IPS-NIHi11 (cell line): Measurements from ENCODE around the gene NME5.
"Not testable (repeated sequence)": the region's sequence is repeated elsewhere in the genome, so short reads cannot be mapped to it uniquely, and the experiment has no call there.

ENCODE experiments used
- DNase-seq: peaks from one replicate; pipeline ENCODE4 v3.0.0; 2012; ENCODE audit warnings: mixed read lengths, low spot score

Gene NME5, protein sequence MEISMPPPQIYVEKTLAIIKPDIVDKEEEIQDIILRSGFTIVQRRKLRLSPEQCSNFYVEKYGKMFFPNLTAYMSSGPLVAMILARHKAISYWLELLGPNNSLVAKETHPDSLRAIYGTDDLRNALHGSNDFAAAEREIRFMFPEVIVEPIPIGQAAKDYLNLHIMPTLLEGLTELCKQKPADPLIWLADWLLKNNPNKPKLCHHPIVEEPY

GRCh38 chr5:138138949-138139780, at the start of gene NME5:
Gene NME5, minus strand, starts transcription at chr5:138139428. Its CDS starts 648 bp downstream, at chr5:138138780.
- peak; percentile 83 for DNase-seq

DNA sequence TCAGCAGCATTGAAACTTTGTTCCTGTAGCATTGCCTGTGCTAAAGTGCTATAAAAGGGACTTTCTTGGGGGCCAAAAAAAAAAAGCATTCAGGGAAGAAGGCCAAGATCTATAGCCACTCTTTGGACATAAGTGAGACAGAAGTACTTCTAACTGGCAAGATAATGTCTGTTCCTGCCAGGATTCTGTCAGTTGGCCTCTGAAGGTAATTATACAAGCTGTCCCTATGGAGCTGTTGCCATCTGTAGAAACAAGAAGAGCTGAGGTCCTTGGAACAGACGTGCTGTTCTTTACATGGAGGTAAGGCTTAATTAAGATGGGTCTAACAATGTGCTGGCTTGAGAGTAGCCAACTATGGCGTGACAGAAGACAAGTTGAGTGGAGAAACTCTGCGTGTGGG, 49.4 kb upstream of the NME5 start:
- no peak for DNase-seq

DNA sequence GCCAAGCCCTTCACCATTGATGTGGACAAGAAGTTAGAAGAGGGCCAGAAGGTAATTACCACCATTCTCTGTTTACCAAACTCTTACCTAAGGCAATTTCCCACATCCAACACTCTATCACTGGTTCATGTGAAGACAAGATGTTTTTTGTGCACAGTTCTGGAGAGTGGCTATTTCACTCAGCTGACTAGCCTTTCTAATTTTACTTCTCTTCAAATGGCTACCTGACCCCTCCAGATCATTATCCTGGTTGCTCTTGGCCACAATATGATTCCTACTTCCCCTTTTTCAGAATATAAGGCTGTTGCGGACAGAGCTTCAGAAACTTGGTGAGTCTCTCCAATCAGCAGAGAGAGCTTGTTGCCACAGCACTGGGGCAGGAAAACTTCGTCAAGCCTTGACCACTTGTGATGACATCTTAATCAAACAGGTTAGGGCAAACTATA, 46.8 kb upstream of the NME5 start:
- DNase-seq = no peak

DNA sequence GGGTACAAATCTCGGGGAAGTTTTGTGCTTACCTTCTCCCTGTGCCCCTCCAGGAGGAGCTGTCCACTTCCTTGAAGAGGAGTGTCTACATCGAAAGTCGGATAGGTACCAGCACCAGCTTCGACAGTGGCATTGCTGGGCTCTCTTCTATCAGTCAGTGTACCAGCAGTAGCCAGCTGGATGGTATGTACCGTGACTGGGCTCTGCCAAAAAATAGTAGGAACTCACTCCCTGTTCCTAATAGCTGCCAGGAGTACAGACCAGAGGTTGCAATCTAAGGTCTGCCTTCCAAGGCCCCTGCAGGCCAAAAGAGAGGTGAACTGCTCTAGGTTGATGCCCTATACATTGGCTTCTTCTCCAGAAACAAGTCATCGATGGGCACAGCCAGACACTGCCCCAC, 43.6 kb upstream of the NME5 start:
- DNase-seq = no peak

- DNase-seq = no peak
Measured at GRCh38 chr5:138180841-138181240, 41.6 kb upstream of the NME5 start.

GRCh38 chr5:138180183-138180782, 41.1 kb upstream of the NME5 start:
- DNase-seq = peak; percentile 69

- DNase-seq = peak; percentile 16
Measured at GRCh38 chr5:138179277-138179857, 40.1 kb upstream of the NME5 start.

DNA sequence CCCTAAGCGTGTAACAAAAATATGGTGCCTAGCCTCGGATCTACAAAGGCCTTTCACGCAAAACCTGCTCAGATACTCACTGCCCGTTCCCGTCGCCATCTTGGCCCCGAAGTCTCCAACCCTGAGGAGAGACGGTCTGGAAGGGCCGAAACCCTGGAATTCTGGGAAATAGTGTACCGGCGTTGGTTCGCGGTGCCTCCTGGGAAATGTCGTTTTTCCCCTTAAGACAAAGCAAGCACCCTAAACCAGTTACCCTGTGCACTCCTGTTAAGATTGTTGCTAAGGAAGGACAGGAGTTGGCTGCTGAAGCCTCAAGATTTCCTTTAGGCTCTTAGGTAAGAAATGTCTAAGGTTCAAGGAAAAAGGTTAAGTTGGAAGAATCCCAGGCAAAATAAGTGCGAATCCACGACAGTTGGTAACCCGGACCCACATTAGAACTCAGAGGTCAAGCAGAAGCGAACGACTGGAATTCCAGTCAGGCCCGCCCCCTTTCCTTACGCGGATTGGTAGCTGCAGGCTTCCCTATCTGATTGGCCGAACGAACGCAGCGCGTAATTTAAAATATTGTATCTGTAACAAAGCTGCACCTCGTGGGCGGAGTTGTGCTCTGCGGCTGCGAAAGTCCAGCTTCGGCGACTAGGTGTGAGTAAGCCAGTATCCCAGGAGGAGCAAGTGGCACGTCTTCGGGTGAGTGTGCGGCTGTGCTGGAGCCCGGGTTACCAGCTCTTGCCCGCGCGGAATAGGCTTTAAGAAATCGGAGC, 39.5 kb upstream of the NME5 start, which contains the start of the genes BRD8 and KIF20A:
TSS of gene BRD8 (minus strand) at position 115 of the 761 bp plus-strand sequence. CDS start at position 99, 16 bp downstream.
TSS of gene KIF20A (plus strand) at position 597 of the 761 bp plus-strand sequence. CDS start 569 bp downstream, outside the sequence.
- peak; percentile 92 for DNase-seq

DNA sequence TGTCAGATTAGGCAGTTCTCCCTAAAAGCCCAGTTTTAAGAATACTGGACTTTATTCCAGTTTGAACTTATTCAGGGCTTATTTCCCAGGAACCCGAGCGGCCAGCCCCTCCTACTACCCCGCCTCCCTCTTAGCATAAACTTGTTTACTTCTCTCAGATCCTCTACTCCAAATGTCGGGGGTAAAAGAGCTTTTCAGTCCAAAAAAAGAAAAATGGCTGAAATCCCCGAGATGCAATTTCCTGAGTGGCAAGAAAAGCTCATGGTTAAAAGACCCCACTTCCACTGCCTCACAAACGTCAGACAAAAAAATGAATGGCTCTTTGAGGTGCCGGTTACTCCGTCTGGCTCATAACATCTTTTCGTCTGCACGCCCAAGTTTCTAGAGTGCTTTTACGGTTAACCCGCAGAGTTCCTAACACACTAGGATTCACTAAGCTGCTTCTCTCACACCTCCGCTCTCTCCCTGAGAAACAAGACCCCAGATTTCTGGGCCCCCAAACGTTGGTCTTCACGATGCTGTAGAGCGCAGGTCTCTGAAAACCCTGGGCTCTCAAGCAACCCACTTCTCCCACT, 38.8 kb upstream of the NME5 start:
- DNase-seq = peak; percentile 67

DNA sequence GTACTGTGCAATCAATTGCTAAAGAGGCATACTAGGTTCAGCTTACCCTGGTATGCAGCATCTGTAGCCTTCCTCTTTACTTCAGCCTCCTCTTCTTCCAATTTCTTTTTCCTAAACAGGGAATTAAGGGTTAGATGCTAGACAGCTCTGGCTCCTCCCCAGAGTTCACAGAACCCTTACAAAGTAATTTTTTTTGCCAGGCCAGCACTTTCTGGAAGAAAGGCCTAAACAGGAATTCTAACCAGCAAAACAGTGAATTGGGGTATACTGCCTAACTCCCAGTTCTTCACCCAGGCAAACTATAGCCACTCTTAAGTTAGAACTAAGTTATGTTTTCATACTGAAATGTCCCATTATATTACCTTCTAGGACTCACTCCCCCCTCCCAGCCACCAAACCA, 31.1 kb upstream of the NME5 start:
- no peak for DNase-seq

- DNase-seq = no peak
Measured at GRCh38 chr5:138169124-138169523, 29.9 kb upstream of the NME5 start.

DNA sequence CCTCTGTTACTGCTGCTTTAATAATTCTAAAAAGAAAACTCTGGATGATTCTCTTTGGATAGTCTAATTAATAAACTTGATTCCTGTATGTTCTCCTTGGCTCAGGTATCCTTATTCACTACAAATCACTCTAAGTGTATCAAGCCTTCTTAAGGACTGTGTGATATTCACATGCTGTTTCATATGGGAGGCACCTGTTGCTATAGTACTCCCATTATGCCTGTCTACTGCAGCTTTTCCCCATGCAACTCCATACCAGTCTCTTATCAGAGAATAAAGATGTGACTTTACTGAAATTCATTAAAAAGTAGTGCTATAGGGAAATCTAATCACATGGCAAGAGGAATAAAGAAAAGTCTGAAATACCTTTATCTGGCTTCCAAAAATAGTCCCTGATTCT, 24.5 kb upstream of the NME5 start:
- no peak for DNase-seq

DNA sequence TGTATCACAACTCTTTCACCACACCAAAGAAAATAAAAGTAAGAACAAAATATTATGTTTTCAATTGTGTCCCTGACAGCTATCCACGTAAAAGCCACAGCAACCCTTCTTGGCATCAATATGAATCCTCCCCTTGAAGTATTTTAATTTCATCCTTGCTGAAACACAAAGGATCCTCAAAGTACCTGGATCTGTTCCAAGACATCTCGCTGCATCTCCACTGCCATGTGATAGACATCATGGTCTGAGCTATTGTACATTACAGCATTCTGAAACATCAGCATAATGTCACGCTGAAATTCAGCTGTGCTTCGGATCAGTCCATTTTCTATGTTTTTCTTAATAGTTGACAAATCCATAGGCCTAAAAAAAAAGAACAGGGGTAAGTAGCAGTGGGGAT, 21.5 kb upstream of the NME5 start:
- no peak for DNase-seq

- DNase-seq = no peak
Measured at GRCh38 chr5:138159666-138160065, 20.4 kb upstream of the NME5 start.

DNA sequence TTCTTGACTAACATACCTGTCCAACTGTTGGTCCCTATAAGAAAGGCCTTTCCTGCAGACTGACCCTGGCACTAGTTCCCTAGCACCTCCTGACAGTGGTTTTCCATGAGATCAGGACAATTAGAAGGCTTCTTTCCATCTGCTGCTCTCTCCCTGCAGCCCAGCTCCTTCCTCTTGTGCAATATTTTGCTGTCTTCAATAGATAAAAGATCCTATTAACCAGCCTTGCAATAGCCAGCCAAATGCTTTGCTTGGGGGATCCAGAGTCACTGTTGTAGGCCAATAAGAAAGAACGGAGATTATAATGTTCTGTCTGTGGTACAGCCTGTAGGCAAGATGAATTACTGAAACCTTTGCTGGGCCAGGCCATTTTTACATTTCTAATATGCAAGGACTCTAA, 18.4 kb upstream of the NME5 start:
- DNase-seq = no peak

GRCh38 chr5:138155977-138156376, 16.7 kb upstream of the NME5 start:
- DNase-seq = not testable (repeated sequence)

GRCh38 chr5:138149530-138149929, 10.3 kb upstream of the NME5 start:
- peak; percentile 28 for DNase-seq

- DNase-seq = no peak
Measured at GRCh38 chr5:138148811-138149210, 9.6 kb upstream of the NME5 start.

GRCh38 chr5:138143578-138143977, 4.3 kb upstream of the NME5 start:
- not testable (repeated sequence) for DNase-seq

DNA sequence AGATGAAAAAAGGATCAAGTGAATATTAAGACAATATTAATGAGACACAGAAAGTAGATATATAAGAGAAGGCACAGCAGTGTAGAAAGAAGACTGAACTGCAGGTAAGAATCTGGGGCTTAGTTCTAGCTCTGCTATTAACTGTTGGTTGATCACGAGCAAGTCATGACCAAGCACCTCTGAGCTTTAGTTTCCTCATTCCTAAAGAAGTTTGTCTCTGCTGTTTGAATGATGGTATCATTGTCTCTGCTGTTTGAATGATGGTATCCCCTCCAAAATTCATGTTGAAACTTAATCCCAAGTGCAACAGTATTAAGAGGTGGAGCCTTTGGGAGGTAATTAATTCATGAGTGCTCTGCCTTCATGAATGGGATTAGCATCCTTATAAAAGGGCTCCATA, 2.5 kb upstream of the NME5 start:
- DNase-seq = no peak

DNA sequence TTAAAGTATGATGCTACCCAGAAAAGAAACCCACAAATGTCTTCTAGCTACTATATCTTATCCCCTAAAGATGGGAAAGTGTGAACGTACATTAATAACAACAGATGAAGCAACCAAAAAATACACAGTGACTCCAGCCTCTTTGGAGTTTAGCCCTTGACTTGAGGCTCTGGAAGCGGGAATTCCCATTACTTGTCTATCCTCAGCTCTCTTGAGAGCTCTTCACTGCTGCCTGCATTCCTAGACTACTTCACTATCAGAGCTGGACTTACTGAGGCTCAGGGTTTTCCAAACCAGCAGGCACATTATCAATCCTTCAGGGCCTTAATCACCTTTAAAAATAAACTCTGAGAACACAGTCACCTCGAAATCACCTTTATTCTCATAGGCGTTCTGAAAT, 1.0 kb upstream of the NME5 start:
- DNase-seq = no peak

DNA sequence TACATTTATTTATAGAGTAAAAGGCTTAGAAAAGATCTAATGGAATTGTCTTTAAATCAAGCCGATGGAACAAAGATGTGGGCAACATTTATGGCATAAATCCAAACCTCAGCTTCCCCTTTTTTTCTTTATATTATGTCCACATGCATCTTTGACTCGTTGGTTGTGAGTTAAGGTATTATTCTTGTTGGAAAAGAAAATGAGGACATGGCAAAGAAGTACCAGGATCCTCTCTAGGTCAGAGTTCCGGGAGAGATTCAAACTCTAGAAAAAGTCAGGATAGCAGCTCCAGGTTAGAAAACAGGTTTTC, 508 bp upstream of the NME5 start:
- no peak for DNase-seq
